Mucosa of descending colon (tissue), 3 donors: ENCODE data around the gene PHF3. TPM values are rescaled to one million over a fixed set of nuclear protein-coding genes. Genes with fewer than 3 reads are reported as not detected.
A peak's percentile ranks its signal among the peaks of the same experiment; 100 is the strongest.

Experiments used
- ATAC-seq: fragments of 200-7000 bp; cut with Tn5 transposase; one replicate; pipeline ENCODE4 v1.9.1; 2020; ENCODE audit warnings: mild to moderate bottlenecking, moderate library complexity
- DNase-seq, 3 donors: peaks; one replicate each; pipeline ENCODE4 v3.0.0-alpha.2; 2020
- H3K36me3 ChIP-seq: fragments of 200-600 bp; one replicate; pipeline ENCODE4 v1.8.0; 2021; ENCODE audit warnings: low read depth, mild to moderate bottlenecking
- H3K4me1 ChIP-seq: fragments of 200-600 bp; one replicate; pipeline ENCODE4 v1.8.0; 2021; ENCODE audit warnings: low read depth, mild to moderate bottlenecking
- H3K4me3 ChIP-seq: fragments of 200-600 bp; one replicate; pipeline ENCODE4 v1.8.0; 2021; ENCODE audit warnings: mild to moderate bottlenecking
- H3K9me3 ChIP-seq: fragments of 200-600 bp; one replicate; pipeline ENCODE4 v1.8.0; 2021; ENCODE audit warnings: mild to moderate bottlenecking
- CTCF ChIP-seq: fragments of 200-600 bp; IDR thresholded peaks from one replicate; pipeline ENCODE4 v1.8.0; 2022; ENCODE audit warnings: antibody characterized with exemption, mild to moderate bottlenecking
- intact Hi-C, 2 donors: fragments of 100-400 bp; cut with DNase I in 1 of 2; cut with micrococcal nuclease in 1 of 2; formaldehyde crosslinking; loops; one replicate each; pipeline versions ENCODE4 v1.11.0 to v1.11.1; 2022; cut with DNase I, micrococcal nuclease
- long read RNA-seq, 2 donors: library from polyadenylated mRNA; unstranded; transcript quantifications; one replicate each; pipeline ENCODE4 v2.0.0, GENCODE V29; 2019 to 2021
- total RNA-seq, 3 donors: library from RNA; stranded (reverse); fragmentation: NEBNext Ultra II Directional in 2 of 3; extraction: Animal tissue kit (Norgen Biotek cat#: 25700) in 2 of 3; gene quantifications; one replicate each; pipeline versions ENCODE4 v1.2.1 to v1.2.4, GENCODE V29; 2021 to 2023
- donor health status: DM: no; HTN: no; CAD: no; lungs with moderate emphysema.
- donor health status: DM: no; HTN: no; CAD: no.
- donor health status: DM: no; HTN: yes; CAD: no.

Gene PHF3
- total RNA-seq = 10 to 100 TPM; 49.7 to 78.0 (median 75.8) TPM
- long read RNA-seq, donor 1, full-length matches to known transcripts = 2 of 17 reads
- long read RNA-seq, donor 1, partial matches to known transcripts = 11 of 17 reads
- long read RNA-seq, donor 1, other reads (novel, unspliced or antisense) = 4 of 17 reads
- long read RNA-seq, donor 2, partial matches to known transcripts = 10 of 11 reads
- long read RNA-seq, donor 2, other reads (novel, unspliced or antisense) = 1 of 11 reads

GRCh38 chr6:63635588-63636517 lies at the start of gene PHF3:
PHF3 (plus strand) TSS chr6:63635802; CDS start chr6:63646552, 10,750 bp downstream.
- peaks cover 4% of the 10 kb centered on the region for H3K36me3 ChIP-seq
- TF ChIP-seq CTCF = no peak
- H3K4me1 ChIP-seq = peaks cover 36% of the 10 kb centered on the region
- peak within 1 kb of the TSS; percentile 88 for H3K4me3 ChIP-seq
- DNase-seq (peak; percentile 91 to 94 (median 93)), ATAC-seq (peak; percentile 96)
- intact Hi-C loops = loop anchor here in 1 of 2 donors (5.0 kb wide), 1 partner anchor 36 kb away; no protein-coding TSS in a partner anchor
- H3K9me3 ChIP-seq = no peaks in the 10 kb centered on the region

- no peak for TF ChIP-seq CTCF
- no peaks in the 10 kb centered on the region for H3K9me3 ChIP-seq
- DNase-seq (no peak), ATAC-seq (no peak)
- H3K4me1 ChIP-seq = no peaks in the 10 kb centered on the region
- intact Hi-C loops = no loop called here
- no peak overlapping the region for H3K4me3 ChIP-seq
- no peaks in the 10 kb centered on the region for H3K36me3 ChIP-seq
These were observed 45.6 kb upstream of the PHF3 start for GRCh38 chr6:63589952-63590411.

GRCh38 chr6:63592886-63593285 lies 42.7 kb upstream of the PHF3 start:
- no peaks in the 10 kb centered on the region for H3K36me3 ChIP-seq
- no peak overlapping the region for H3K4me3 ChIP-seq
- intact Hi-C loops = no loop called here
- no peak for TF ChIP-seq CTCF
- no peaks in the 10 kb centered on the region for H3K4me1 ChIP-seq
- no peak for ATAC-seq
- no peak for DNase-seq
- H3K9me3 ChIP-seq = no peaks in the 10 kb centered on the region

- DNase-seq (no peak), ATAC-seq (peak; percentile 51)
- Histone ChIP-seq H3K36me3 (no peaks in the 10 kb centered on the region), H3K4me3 (no peak overlapping the region), H3K4me1 (no peaks in the 10 kb centered on the region), H3K9me3 (no peaks in the 10 kb centered on the region)
- TF ChIP-seq CTCF = no peak
- intact Hi-C loops = loop anchor here (2.0 to 5.0 kb wide), 2 partner anchors 165 to 167 kb away; no protein-coding TSS in a partner anchor
These were observed 38.2 kb upstream of the PHF3 start for GRCh38 chr6:63597141-63598048.
